HG03159 (cell line): ENCODE measurements around the gene LYSET.
A peak's percentile ranks its signal among the peaks of the same experiment; 100 is the strongest.
"Not testable (repeated sequence)": the region's sequence is repeated elsewhere in the genome, so short reads cannot be mapped to it uniquely, and the experiment has no call there.

Source experiments
- ATAC-seq: cut with Tn5 transposase; IDR thresholded peaks from one replicate; pipeline ENCODE4 v1.9.1; 2021; ENCODE audit warnings: mild to moderate bottlenecking, moderate library complexity; ENCODE audit not compliant: unreplicated experiment

LYSET gene

GRCh38 chr14:93165271-93166265 is 19.5 kb upstream of the LYSET start:
- ATAC-seq = not testable (repeated sequence)

GRCh38 chr14:93168610-93169009 is 16.5 kb upstream of the LYSET start:
- not testable (repeated sequence) for ATAC-seq

- ATAC-seq = not testable (repeated sequence)
Measured at GRCh38 chr14:93169619-93170018, 15.5 kb upstream of the LYSET start.

- not testable (repeated sequence) for ATAC-seq
Measured at GRCh38 chr14:93170141-93170540, 15.0 kb upstream of the LYSET start.

- ATAC-seq = no peak
Measured at GRCh38 chr14:93171376-93171775, 13.7 kb upstream of the LYSET start.

- no peak for ATAC-seq
Measured at GRCh38 chr14:93173943-93174395, 11.1 kb upstream of the LYSET start.

- ATAC-seq = not testable (repeated sequence)
Measured at GRCh38 chr14:93174731-93175130, 10.4 kb upstream of the LYSET start.

GRCh38 chr14:93175492-93175891 is 9.6 kb upstream of the LYSET start:
- no peak for ATAC-seq

- no peak for ATAC-seq
Measured at GRCh38 chr14:93183596-93184317, 1.4 kb upstream of the LYSET start.

- ATAC-seq = peak; percentile 1
Measured at GRCh38 chr14:93185349-93185720, 218 bp downstream of the LYSET start.

- ATAC-seq = no peak
Measured at GRCh38 chr14:93186466-93186865, 1.3 kb downstream of the LYSET start.

GRCh38 chr14:93186956-93187355 is 1.8 kb downstream of the LYSET start:
- no peak for ATAC-seq

- no peak for ATAC-seq
Measured at GRCh38 chr14:93195316-93195999, 10.3 kb downstream of the LYSET start.

- no peak for ATAC-seq
Measured at GRCh38 chr14:93199031-93199430, 13.9 kb downstream of the LYSET start.

- no peak for ATAC-seq
Measured at GRCh38 chr14:93200553-93200952, 15.4 kb downstream of the LYSET start.

- no peak for ATAC-seq
Measured at GRCh38 chr14:93201155-93201704, 16.1 kb downstream of the LYSET start.

- ATAC-seq = peak; percentile 81
Measured at GRCh38 chr14:93206793-93207467, 21.8 kb downstream of the LYSET start, which contains the start of the genes GON7 and UBR7. Gene GON7 (minus strand): TSS chr14:93207065. CDS start chr14:93207037, 28 bp downstream. Gene UBR7 (plus strand): TSS chr14:93207256. CDS start chr14:93207292, 36 bp downstream.

GRCh38 chr14:93207468-93208308 is 22.6 kb downstream of the LYSET start:
- peak; percentile 43 for ATAC-seq

GRCh38 chr14:93212432-93212831 is 27.3 kb downstream of the LYSET start:
- peak; percentile 56 for ATAC-seq
